Gastroesophageal sphincter (tissue), 4 donors: ENCODE data around the gene ADGRG1. TPM values are rescaled to one million over a fixed set of nuclear protein-coding genes. Genes with fewer than 3 reads are reported as not detected.

ENCODE experiments used
- ATAC-seq: fragments of 150-250 bp; one replicate; pipeline ENCODE4 v1.9.1; 2016; ENCODE audit warnings: mild to moderate bottlenecking, moderate library complexity
- H3K27ac ChIP-seq, 4 donors: fragments of 200-600 bp; sonication (generic) in 3 of 4; 1 replicate in 3 of 4; 2 replicates in 1 of 4; pipeline ENCODE4 v1.5.1; 2016 to 2019
- H3K27me3 ChIP-seq: fragments of 200-600 bp; sonication (generic); one replicate; pipeline ENCODE4 v1.5.1; 2019
- H3K36me3 ChIP-seq, 2 donors: fragments of 200-600 bp; sonication (generic); one replicate each; pipeline ENCODE4 v1.5.1; 2019; ENCODE audit warnings: control low read depth in 1 of 2
- H3K4me1 ChIP-seq, 3 donors: fragments of 200-600 bp; sonication (generic); 1 replicate in 2 of 3; 2 replicates in 1 of 3; pipeline ENCODE4 v1.5.1; 2016 to 2019; ENCODE audit warnings: control low read depth in 2 of 3
- H3K4me3 ChIP-seq, 2 donors: fragments of 200-600 bp; sonication (generic); one replicate each; pipeline ENCODE4 v1.5.1; 2019; ENCODE audit warnings: mild to moderate bottlenecking in 1 of 2, moderate library complexity in 1 of 2
- H3K9me3 ChIP-seq, 3 donors: fragments of 200-600 bp; sonication (generic); one replicate each; pipeline ENCODE4 v1.5.1; 2017 to 2019; ENCODE audit warnings: control low read depth in 2 of 3
- EP300 ChIP-seq: sonication (generic); formaldehyde crosslinking; IDR thresholded peaks from one replicate; pipeline ENCODE4 v1.6.1; 2017; ENCODE audit warnings: antibody characterized with exemption, mild to moderate bottlenecking
- POLR2A ChIP-seq, 2 donors: fragments of 450-650 bp; IDR thresholded peaks; one replicate each; pipeline ENCODE4 v1.6.1; 2017; ENCODE audit warnings: antibody characterized with exemption in 2 of 2, mild to moderate bottlenecking in 2 of 2, moderate library complexity in 1 of 2
- POLR2AphosphoS5 ChIP-seq: sonication (generic); formaldehyde crosslinking; IDR thresholded peaks from one replicate; pipeline ENCODE4 v1.6.1; 2017; ENCODE audit warnings: antibody characterized with exemption
- WGBS, 2 donors: methylation state at CpG; one replicate each; pipeline ENCODE4 v1.1.5; 2018; ENCODE audit warnings: low coverage in 1 of 2; 5-methylcytosine and 5-hydroxymethylcytosine counted together
- total RNA-seq, 4 donors: library from RNA; depleted of rRNA; stranded (reverse); fragments of >200 nt; gene quantifications; one replicate each; pipeline ENCODE4 v1.1.0, GENCODE V29; 2016
- TF ChIP-seq, protein P1 (sequence below), 4 experiments: fragments of 200-600 bp in 2 of 4; fragments of 450-650 bp in 2 of 4; sonication (generic) in 1 of 4; IDR thresholded peaks; one replicate each; pipeline ENCODE4 v1.5.1; 2017 to 2019; ENCODE audit warnings: antibody characterized with exemption in 4 of 4, mild to moderate bottlenecking in 2 of 4, moderate library complexity in 2 of 4

The ADGRG1 gene
- total RNA-seq, 4 donors from 2014 or later = 7.0 to 20.1 (median 12.6) TPM

DNA sequence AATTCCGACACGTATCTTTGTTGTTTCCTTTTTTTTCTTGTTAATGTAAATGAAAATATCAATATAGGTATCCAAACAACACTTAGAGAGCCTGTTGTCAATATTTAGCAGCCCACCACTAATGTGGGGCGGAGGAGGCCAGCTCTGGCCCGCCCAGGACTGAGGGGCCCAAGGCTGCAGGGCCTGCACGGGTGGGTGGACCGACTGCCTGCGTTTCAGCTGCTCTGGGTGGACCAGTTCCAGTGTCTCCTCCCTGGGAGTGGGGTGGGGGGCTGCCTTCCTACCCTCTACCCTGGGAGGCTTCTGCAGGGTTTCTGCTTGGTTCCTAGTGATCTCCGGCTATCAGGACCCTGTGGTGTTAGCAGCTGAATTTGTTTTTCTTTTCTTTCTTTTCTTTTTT is 15.9 kb upstream of the ADGRG1 start:
- Histone ChIP-seq H3K4me3 (no peak overlapping the region), H3K4me1 (no peaks in the 10 kb centered on the region), H3K9me3 (no peaks in the 10 kb centered on the region), H3K36me3 (no peaks in the 10 kb centered on the region), H3K27ac (no peak overlapping the region), H3K27me3 (peaks cover 15% of the 10 kb centered on the region)
- WGBS, 2 donors = 74 to 100% methylated on average over 2 to 8 of the region's 8 CpGs
- ATAC-seq = no peak
- TF ChIP-seq POLR2A (IDR thresholded peaks at IDR 0.05) (no peak), POLR2AphosphoS5 (no peak), EP300 (no peak)
- TF ChIP-seq, protein P1, sequence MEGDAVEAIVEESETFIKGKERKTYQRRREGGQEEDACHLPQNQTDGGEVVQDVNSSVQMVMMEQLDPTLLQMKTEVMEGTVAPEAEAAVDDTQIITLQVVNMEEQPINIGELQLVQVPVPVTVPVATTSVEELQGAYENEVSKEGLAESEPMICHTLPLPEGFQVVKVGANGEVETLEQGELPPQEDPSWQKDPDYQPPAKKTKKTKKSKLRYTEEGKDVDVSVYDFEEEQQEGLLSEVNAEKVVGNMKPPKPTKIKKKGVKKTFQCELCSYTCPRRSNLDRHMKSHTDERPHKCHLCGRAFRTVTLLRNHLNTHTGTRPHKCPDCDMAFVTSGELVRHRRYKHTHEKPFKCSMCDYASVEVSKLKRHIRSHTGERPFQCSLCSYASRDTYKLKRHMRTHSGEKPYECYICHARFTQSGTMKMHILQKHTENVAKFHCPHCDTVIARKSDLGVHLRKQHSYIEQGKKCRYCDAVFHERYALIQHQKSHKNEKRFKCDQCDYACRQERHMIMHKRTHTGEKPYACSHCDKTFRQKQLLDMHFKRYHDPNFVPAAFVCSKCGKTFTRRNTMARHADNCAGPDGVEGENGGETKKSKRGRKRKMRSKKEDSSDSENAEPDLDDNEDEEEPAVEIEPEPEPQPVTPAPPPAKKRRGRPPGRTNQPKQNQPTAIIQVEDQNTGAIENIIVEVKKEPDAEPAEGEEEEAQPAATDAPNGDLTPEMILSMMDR (IDR thresholded peaks at IDR 0.05) = no peak

DNA sequence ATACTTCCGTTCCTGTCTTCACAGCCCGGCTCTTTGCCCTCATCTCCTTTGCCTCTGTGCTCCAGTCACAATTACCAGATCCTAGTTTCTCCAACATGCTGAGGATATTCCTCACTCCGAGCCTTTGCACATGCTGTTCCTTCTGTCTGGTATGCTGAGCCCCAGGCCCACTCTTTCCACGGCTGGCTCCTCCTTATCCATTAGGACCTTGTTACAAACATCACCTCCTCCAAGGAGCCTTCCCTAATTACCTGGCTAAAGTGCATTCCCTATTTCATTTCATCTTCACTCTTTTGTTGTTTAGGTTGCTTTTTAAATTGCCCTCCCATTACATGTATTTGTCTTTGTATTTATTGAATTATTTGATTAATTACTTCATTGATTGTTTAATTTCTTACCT is 14.9 kb upstream of the ADGRG1 start:
- H3K9me3 ChIP-seq = no peaks in the 10 kb centered on the region
- 65% methylated on average over 4 of the region's 4 CpGs for WGBS, 2 donors

DNA sequence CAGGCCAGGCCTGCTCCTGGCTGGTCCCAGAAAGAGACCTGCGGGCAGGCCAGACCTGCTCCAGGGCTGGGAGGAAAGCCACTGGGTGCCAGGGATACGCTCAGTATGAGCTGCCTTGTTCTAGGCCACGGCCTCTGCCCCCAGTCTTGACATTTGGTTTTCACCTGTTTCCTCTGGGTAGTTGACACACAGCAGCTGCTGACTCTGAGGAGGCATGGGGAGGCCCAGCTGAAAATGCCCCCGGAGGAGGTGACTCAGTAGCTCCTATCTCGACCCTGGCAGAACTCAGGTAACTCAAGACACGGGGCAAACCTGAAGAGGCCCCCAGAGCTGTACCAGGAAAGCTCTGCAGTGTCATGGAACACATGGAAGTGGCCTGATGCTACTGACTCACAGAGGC is 13.9 kb upstream of the ADGRG1 start:
- H3K9me3 ChIP-seq = no peaks in the 10 kb centered on the region
- no peaks in the 10 kb centered on the region for H3K36me3 ChIP-seq
- WGBS, 2 donors = 80 to 83% methylated on average over 1 to 2 of the region's 6 CpGs
- no peak for ATAC-seq
- peaks cover 6% of the 10 kb centered on the region for H3K27me3 ChIP-seq
- H3K27ac ChIP-seq = no peak overlapping the region
- H3K4me1 ChIP-seq = no peaks in the 10 kb centered on the region
- H3K4me3 ChIP-seq = no peak overlapping the region
- no peak for TF ChIP-seq POLR2A (IDR thresholded peaks at IDR 0.05)
- TF ChIP-seq EP300 = no peak
- no peak for TF ChIP-seq POLR2AphosphoS5
- TF ChIP-seq, protein P1 (IDR thresholded peaks at IDR 0.05) = no peak

More for the DNA sequence above, 14.9 kb upstream of the ADGRG1 start:
- H3K4me3 ChIP-seq = no peak overlapping the region
- peaks cover 14% of the 10 kb centered on the region for H3K27me3 ChIP-seq
- no peak for ATAC-seq
- H3K36me3 ChIP-seq = no peaks in the 10 kb centered on the region
- no peaks in the 10 kb centered on the region for H3K4me1 ChIP-seq
- H3K27ac ChIP-seq = no peak overlapping the region
- TF ChIP-seq EP300 (no peak), POLR2AphosphoS5 (no peak), POLR2A (IDR thresholded peaks at IDR 0.05) (no peak)
- TF ChIP-seq, protein P1 (IDR thresholded peaks at IDR 0.05) = no peak

DNA sequence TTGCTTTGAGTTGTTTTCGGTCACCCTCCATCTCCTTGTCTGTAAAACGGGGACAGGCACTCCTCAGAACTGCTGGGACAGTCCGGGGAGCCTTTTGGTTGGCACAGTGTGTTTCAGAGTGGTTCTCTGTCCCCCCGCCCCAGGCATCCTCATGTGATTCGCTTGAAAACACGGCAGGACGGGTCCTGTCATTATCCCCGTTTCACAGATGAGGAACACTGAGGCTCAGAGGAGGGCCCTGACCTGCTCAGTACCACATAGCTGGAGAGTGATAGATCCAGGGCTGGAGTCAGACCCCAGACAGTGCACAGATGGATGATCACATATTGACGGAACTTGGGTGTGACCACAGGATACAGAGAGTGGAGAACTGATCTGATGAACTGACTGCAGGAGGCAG is 13.5 kb upstream of the ADGRG1 start:
- Histone ChIP-seq H3K27me3 (peaks cover 3% of the 10 kb centered on the region), H3K9me3 (no peaks in the 10 kb centered on the region), H3K4me3 (no peak overlapping the region), H3K36me3 (no peaks in the 10 kb centered on the region), H3K4me1 (no peaks in the 10 kb centered on the region), H3K27ac (no peak overlapping the region)
- ATAC-seq = no peak
- TF ChIP-seq, protein P1 (IDR thresholded peaks at IDR 0.05) = no peak
- no peak for TF ChIP-seq POLR2AphosphoS5
- TF ChIP-seq EP300 = no peak
- TF ChIP-seq POLR2A (IDR thresholded peaks at IDR 0.05) = no peak
- WGBS, 2 donors = 89 to 100% methylated on average over 1 to 3 of the region's 9 CpGs

DNA sequence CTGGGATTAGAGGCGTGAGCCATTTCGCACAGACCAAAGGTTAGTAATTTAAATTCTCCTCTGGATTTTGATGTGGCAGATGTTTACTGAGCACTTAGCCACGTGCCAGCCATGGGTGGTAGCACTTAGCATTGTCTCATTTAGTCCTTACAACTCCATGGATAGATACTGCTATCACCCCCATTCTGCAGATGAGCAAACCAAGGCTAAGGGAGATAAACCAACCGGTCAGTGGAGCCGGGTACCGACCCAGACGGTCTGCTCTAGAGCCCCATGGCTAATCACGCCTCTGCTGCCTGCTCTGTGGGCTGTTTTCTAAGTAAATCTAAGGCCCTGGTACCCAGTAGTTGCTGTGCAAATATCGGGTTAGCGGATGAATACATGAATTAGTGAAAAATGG is 12.6 kb upstream of the ADGRG1 start:
- H3K36me3 ChIP-seq = no peaks in the 10 kb centered on the region
- WGBS, 2 donors = 73 to 93% methylated on average over 3 to 9 of the region's 10 CpGs
- TF ChIP-seq, protein P1 (IDR thresholded peaks at IDR 0.05) = no peak
- no peak for TF ChIP-seq EP300
- no peak for TF ChIP-seq POLR2AphosphoS5
- TF ChIP-seq POLR2A (IDR thresholded peaks at IDR 0.05) = no peak
- H3K27ac ChIP-seq = no peak overlapping the region
- ATAC-seq = no peak
- H3K9me3 ChIP-seq = no peaks in the 10 kb centered on the region
- H3K4me3 ChIP-seq = no peak overlapping the region
- no peaks in the 10 kb centered on the region for H3K27me3 ChIP-seq
- H3K4me1 ChIP-seq = no peaks in the 10 kb centered on the region
